Iris pigment epithelial cell (primary cell): ENCODE measurements around the gene RPRD1B.

Experiments used
- DNase-seq: peaks from one replicate; pipeline ENCODE4 v3.0.0-alpha.2; 2011; ENCODE audit warnings: low read depth

Gene RPRD1B

GRCh38 chr20:38121741-38122140 is 88.2 kb downstream of the RPRD1B start:
- DNase-seq: no peak

GRCh38 chr20:38123021-38123587 is 89.6 kb downstream of the RPRD1B start:
- DNase-seq: peak; percentile 83

- DNase-seq: peak; percentile 76
Measured at GRCh38 chr20:38125157-38126056, 91.9 kb downstream of the RPRD1B start.

- no peak for DNase-seq
Measured at GRCh38 chr20:38126146-38126921, 92.8 kb downstream of the RPRD1B start.

GRCh38 chr20:38126932-38127621 is 93.5 kb downstream of the RPRD1B start:
- peak; percentile 80 for DNase-seq

- DNase-seq: no peak
Measured at GRCh38 chr20:38127920-38128528, 94.5 kb downstream of the RPRD1B start.

GRCh38 chr20:38128691-38129090 is 95.1 kb downstream of the RPRD1B start:
- DNase-seq: no peak

- DNase-seq: no peak
Measured at GRCh38 chr20:38129248-38129865, 95.8 kb downstream of the RPRD1B start.

GRCh38 chr20:38129893-38130609 is 96.5 kb downstream of the RPRD1B start:
- DNase-seq: no peak

GRCh38 chr20:38130687-38131587 is 97.4 kb downstream of the RPRD1B start:
- DNase-seq: no peak

GRCh38 chr20:38131588-38132121 is 98.1 kb downstream of the RPRD1B start:
- DNase-seq: peak; percentile 42

- DNase-seq: no peak
Measured at GRCh38 chr20:38132156-38132909, 98.8 kb downstream of the RPRD1B start.

- DNase-seq: no peak
Measured at GRCh38 chr20:38132910-38133501, 99.5 kb downstream of the RPRD1B start.

- no peak for DNase-seq
Measured at GRCh38 chr20:38133680-38134426, 100.3 kb downstream of the RPRD1B start.

- DNase-seq: peak; percentile 85
Measured at GRCh38 chr20:38134427-38135270, 101.1 kb downstream of the RPRD1B start.

- DNase-seq: no peak
Measured at GRCh38 chr20:38135271-38135650, 101.7 kb downstream of the RPRD1B start.
